Endothelial cell (in vitro differentiated cells): ENCODE results near the gene CPN2. TPM values are rescaled to one million over a fixed set of nuclear protein-coding genes. Genes with fewer than 3 reads are reported as not detected.

Experiments used
- DNase-seq: peaks from one replicate; pipeline ENCODE4 v3.0.0; 2021; ENCODE audit warnings: low spot score
- H3K27ac Mint-ChIP-seq: one replicate; pipeline ENCODE4 v1.8.0; 2021; ENCODE audit warnings: mixed read lengths, inconsistent platforms; ENCODE audit not compliant: unreplicated experiment
- H3K27me3 Mint-ChIP-seq: one replicate; pipeline ENCODE4 v1.8.0; 2021; ENCODE audit warnings: mild to moderate bottlenecking, moderate library complexity, mixed read lengths, inconsistent platforms; ENCODE audit not compliant: unreplicated experiment
- H3K36me3 Mint-ChIP-seq: one replicate; pipeline ENCODE4 v1.8.0; 2021; ENCODE audit warnings: mild to moderate bottlenecking, low read depth, mixed read lengths, inconsistent platforms; ENCODE audit not compliant: unreplicated experiment
- H3K4me1 Mint-ChIP-seq: one replicate; pipeline ENCODE4 v1.8.0; 2021; ENCODE audit warnings: mild to moderate bottlenecking, mixed read lengths, inconsistent platforms; ENCODE audit not compliant: unreplicated experiment
- H3K4me3 Mint-ChIP-seq: one replicate; pipeline ENCODE4 v1.8.0; 2021; ENCODE audit warnings: mild to moderate bottlenecking, mixed read lengths, inconsistent platforms; ENCODE audit not compliant: unreplicated experiment
- H3K9me3 Mint-ChIP-seq: one replicate; pipeline ENCODE4 v1.8.0; 2021; ENCODE audit warnings: mixed read lengths, inconsistent platforms; ENCODE audit not compliant: unreplicated experiment
- total RNA-seq: library from RNA; stranded (reverse); fragmentation: NEBNext Ultra II Directional; extraction: Animal tissue kit (Norgen Biotek cat#: 25700); gene quantifications from one replicate; pipeline ENCODE4 v1.2.1, GENCODE V29; 2021; ENCODE audit not compliant: unreplicated experiment
- TF ChIP-seq, protein P1 (sequence below): fragments of 200-600 bp; sonication (generic); IDR thresholded peaks from one replicate; pipeline ENCODE4 v1.5.0; 2021; ENCODE audit warnings: antibody characterized with exemption; ENCODE audit not compliant: unreplicated experiment

Gene CPN2
- total RNA-seq, 1 donor from 2014 or later: not detected

DNA sequence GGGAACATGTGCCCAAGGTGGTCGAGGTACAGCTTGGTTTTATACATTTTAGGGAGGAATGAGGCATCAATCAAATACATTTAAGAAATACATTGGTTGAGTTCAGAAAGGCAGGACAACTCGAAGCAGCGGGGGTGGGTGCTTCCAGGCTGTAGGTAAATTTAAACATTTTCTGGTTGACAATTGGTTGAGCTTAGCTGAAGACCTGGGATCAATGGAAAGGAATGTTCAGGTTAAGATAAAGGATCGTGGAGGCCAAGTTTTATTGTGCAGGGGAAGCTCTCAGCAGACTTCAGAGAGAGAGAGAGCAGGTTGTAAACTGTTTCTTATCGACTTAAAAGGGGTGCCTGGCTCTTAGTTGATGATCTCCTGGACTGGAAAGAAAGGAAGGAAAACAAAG, 11.3 kb downstream of the CPN2 start:
- TF ChIP-seq, protein P1, sequence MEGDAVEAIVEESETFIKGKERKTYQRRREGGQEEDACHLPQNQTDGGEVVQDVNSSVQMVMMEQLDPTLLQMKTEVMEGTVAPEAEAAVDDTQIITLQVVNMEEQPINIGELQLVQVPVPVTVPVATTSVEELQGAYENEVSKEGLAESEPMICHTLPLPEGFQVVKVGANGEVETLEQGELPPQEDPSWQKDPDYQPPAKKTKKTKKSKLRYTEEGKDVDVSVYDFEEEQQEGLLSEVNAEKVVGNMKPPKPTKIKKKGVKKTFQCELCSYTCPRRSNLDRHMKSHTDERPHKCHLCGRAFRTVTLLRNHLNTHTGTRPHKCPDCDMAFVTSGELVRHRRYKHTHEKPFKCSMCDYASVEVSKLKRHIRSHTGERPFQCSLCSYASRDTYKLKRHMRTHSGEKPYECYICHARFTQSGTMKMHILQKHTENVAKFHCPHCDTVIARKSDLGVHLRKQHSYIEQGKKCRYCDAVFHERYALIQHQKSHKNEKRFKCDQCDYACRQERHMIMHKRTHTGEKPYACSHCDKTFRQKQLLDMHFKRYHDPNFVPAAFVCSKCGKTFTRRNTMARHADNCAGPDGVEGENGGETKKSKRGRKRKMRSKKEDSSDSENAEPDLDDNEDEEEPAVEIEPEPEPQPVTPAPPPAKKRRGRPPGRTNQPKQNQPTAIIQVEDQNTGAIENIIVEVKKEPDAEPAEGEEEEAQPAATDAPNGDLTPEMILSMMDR: no peak
- H3K27ac Mint-ChIP-seq: no peak overlapping the region
- no peak for DNase-seq
- H3K27me3 Mint-ChIP-seq: peaks cover 9% of the 10 kb centered on the region
- H3K9me3 Mint-ChIP-seq: no peaks in the 10 kb centered on the region
- peaks cover 12% of the 10 kb centered on the region for H3K4me1 Mint-ChIP-seq
- H3K4me3 Mint-ChIP-seq: no peak overlapping the region
- H3K36me3 Mint-ChIP-seq: no peaks in the 10 kb centered on the region

GRCh38 chr3:194339356-194339755, 11.8 kb downstream of the CPN2 start:
- Mint-ChIP-seq H3K36me3 (no peaks in the 10 kb centered on the region), H3K27me3 (peaks cover 9% of the 10 kb centered on the region), H3K4me3 (no peak overlapping the region), H3K27ac (no peak overlapping the region), H3K9me3 (no peaks in the 10 kb centered on the region), H3K4me1 (peaks cover 12% of the 10 kb centered on the region)
- TF ChIP-seq, protein P1: no peak
- DNase-seq: no peak

DNA sequence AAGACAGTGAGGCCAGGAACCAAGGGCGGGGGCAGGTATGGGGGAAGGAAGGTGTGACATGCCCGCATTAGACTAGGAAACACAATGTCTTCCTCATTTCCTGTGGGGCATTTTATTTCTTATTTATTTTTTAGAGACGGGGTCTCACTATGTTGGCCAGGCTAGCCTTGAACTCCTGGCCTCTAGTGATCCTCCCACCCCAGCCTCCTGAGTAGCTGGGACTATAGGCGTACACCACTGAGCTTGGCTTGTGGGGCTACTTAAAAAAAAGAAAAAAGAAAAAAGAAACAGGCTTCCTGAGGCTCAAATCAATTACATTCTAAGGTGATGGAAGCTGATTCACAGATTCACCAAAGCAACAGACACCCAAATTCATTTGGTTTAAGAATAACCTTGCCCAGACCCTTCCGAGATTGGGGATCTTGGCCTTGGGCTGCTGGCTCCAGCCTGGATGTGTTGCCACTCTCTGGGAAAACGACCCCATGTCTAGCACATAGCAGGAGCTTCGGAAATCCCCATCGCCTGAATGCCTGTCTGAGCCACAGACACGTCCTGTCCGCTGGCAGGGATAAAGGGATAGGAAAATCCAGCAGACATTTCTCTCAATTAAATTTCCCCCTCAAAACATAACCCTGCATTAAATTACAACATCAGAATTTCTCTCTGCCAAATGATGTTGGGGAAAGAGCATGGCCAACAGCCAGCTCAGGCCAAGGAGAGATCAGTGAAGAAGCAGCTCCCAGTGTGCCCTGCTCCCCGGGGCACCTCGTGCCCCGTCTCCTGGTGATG, 13.0 kb downstream of the CPN2 start:
- no peak for DNase-seq
- Mint-ChIP-seq H3K4me3 (no peak overlapping the region), H3K4me1 (peaks cover 13% of the 10 kb centered on the region), H3K36me3 (no peaks in the 10 kb centered on the region), H3K9me3 (no peaks in the 10 kb centered on the region), H3K27me3 (peaks cover 9% of the 10 kb centered on the region), H3K27ac (no peak overlapping the region)
- TF ChIP-seq, protein P1: no peak

- TF ChIP-seq, protein P1: no peak
- peaks cover 13% of the 10 kb centered on the region for H3K27me3 Mint-ChIP-seq
- no peak for DNase-seq
- H3K36me3 Mint-ChIP-seq: no peaks in the 10 kb centered on the region
- no peak overlapping the region for H3K27ac Mint-ChIP-seq
- peaks cover 18% of the 10 kb centered on the region for H3K4me1 Mint-ChIP-seq
- no peak overlapping the region for H3K4me3 Mint-ChIP-seq
- H3K9me3 Mint-ChIP-seq: no peaks in the 10 kb centered on the region
These were observed 14.3 kb downstream of the CPN2 start for GRCh38 chr3:194336601-194337355.

DNA sequence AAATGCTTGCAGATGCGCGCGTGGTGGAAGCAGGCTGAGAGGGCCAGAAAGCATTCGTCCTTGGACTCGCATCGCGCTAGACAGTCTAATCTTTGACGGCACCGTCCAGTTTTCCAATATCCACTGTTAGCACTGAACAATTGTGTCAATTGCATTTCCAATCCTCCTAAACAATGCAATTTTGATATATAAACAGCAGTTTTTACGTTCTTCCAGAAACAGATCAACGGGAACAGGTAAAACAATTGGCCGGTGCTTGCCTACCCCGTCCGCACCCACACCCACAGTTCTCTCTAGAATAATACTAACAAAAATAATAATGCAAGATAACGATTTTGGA, 17.2 kb downstream of the CPN2 start:
- no peak overlapping the region for H3K4me3 Mint-ChIP-seq

More for the DNA sequence above, 17.2 kb downstream of the CPN2 start:
- Mint-ChIP-seq H3K36me3 (no peaks in the 10 kb centered on the region), H3K27ac (no peak overlapping the region), H3K27me3 (peaks cover 7% of the 10 kb centered on the region), H3K9me3 (no peaks in the 10 kb centered on the region), H3K4me1 (peaks cover 6% of the 10 kb centered on the region)
- TF ChIP-seq, protein P1: no peak
- DNase-seq: no peak
